GM19455 (cell line): ENCODE results near the gene JPH3.

ENCODE experiments used
- ATAC-seq: cut with Tn5 transposase; IDR thresholded peaks from one replicate; pipeline ENCODE4 v1.9.1; 2021; ENCODE audit not compliant: unreplicated experiment

JPH3 gene

GRCh38 chr16:87602001-87602775 lies at the start of gene JPH3:
Gene JPH3 (plus strand): TSS chr16:87602508. CDS start chr16:87603147, 639 bp downstream.
- no peak for ATAC-seq

GRCh38 chr16:87552772-87553573 lies 49.3 kb upstream of the JPH3 start:
- no peak for ATAC-seq

- ATAC-seq: no peak
Measured at GRCh38 chr16:87554754-87555427, 47.4 kb upstream of the JPH3 start.

- no peak for ATAC-seq
Measured at GRCh38 chr16:87555647-87556046, 46.7 kb upstream of the JPH3 start.

GRCh38 chr16:87556941-87557459 lies 45.3 kb upstream of the JPH3 start:
- ATAC-seq: no peak

GRCh38 chr16:87558682-87559081 lies 43.6 kb upstream of the JPH3 start:
- no peak for ATAC-seq

GRCh38 chr16:87559945-87560344 lies 42.4 kb upstream of the JPH3 start:
- no peak for ATAC-seq

GRCh38 chr16:87560428-87561199 lies 41.7 kb upstream of the JPH3 start:
- ATAC-seq: no peak

GRCh38 chr16:87561200-87562105 lies 40.9 kb upstream of the JPH3 start:
- ATAC-seq: no peak

GRCh38 chr16:87562201-87562600 lies 40.1 kb upstream of the JPH3 start:
- ATAC-seq: no peak

GRCh38 chr16:87563022-87563421 lies 39.3 kb upstream of the JPH3 start:
- ATAC-seq: no peak

GRCh38 chr16:87563714-87564523 lies 38.4 kb upstream of the JPH3 start:
- ATAC-seq: no peak

GRCh38 chr16:87564524-87564778 lies 37.9 kb upstream of the JPH3 start:
- no peak for ATAC-seq

- no peak for ATAC-seq
Measured at GRCh38 chr16:87569601-87570571, 32.4 kb upstream of the JPH3 start.

GRCh38 chr16:87570572-87570937 lies 31.8 kb upstream of the JPH3 start:
- no peak for ATAC-seq

- ATAC-seq: no peak
Measured at GRCh38 chr16:87570938-87571867, 31.1 kb upstream of the JPH3 start.

GRCh38 chr16:87571868-87572244 lies 30.5 kb upstream of the JPH3 start:
- no peak for ATAC-seq
